Sigmoid colon (tissue), 4 donors: ENCODE data around the gene MED23.

ENCODE experiments used
- EP300 ChIP-seq, 4 donors: sonication (generic); formaldehyde crosslinking; IDR thresholded peaks; one replicate each; pipeline ENCODE4 v1.6.1; 2017; ENCODE audit warnings: antibody characterized with exemption in 4 of 4
- TF ChIP-seq, protein P1 (sequence below), 4 experiments: fragments of 450-650 bp in 3 of 4; fragments of 200-600 bp in 1 of 4; IDR thresholded peaks; one replicate each; pipeline ENCODE4 v1.5.1; 2016 to 2019; ENCODE audit warnings: antibody characterized with exemption in 4 of 4, mild to moderate bottlenecking in 3 of 4, moderate library complexity in 2 of 4

DNA sequence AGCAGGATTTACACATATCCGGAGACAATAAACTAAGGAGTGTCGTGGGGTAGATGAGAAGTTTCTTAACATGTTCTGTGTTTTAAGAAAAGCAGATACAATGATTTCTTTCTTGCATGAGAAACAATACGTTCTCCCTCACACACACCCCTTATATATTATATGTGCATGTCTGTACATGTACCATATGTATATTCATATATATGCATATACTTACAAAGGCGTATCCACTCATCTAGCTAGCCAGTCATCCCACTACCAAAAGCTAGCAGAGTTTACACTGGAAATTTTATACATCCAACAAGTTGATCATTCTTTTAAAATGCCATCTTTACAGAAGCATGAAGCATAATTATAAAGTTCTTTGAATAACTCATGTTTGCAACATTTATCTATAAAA, 40.1 kb downstream of the MED23 start:
- TF ChIP-seq, protein P1, sequence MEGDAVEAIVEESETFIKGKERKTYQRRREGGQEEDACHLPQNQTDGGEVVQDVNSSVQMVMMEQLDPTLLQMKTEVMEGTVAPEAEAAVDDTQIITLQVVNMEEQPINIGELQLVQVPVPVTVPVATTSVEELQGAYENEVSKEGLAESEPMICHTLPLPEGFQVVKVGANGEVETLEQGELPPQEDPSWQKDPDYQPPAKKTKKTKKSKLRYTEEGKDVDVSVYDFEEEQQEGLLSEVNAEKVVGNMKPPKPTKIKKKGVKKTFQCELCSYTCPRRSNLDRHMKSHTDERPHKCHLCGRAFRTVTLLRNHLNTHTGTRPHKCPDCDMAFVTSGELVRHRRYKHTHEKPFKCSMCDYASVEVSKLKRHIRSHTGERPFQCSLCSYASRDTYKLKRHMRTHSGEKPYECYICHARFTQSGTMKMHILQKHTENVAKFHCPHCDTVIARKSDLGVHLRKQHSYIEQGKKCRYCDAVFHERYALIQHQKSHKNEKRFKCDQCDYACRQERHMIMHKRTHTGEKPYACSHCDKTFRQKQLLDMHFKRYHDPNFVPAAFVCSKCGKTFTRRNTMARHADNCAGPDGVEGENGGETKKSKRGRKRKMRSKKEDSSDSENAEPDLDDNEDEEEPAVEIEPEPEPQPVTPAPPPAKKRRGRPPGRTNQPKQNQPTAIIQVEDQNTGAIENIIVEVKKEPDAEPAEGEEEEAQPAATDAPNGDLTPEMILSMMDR (IDR thresholded peaks at IDR 0.05) = no peak
- no peak for TF ChIP-seq EP300 (IDR thresholded peaks at IDR 0.05)
